Activated T-cell treated with anti-CD3 and anti-CD28 coated beads, Interleukin-2, amount 50 U/mL, for 4 hours (primary cell): Measurements from ENCODE around the gene COL9A3. TPM values are rescaled to one million over a fixed set of nuclear protein-coding genes. Genes with fewer than 3 reads are reported as not detected.

Experiments
- ATAC-seq, 2 donors: fragments of 200-7000 bp; cut with Tn5 transposase; one replicate each; pipeline ENCODE4 v1.10.0; 2021
- DNase-seq: peaks from one replicate; pipeline ENCODE4 v3.0.0-alpha.2; 2020
- H3K27me3 Mint-ChIP-seq: one replicate; pipeline ENCODE4 v1.8.0; 2021; ENCODE audit warnings: low read depth, mixed read lengths
- H3K36me3 Mint-ChIP-seq: one replicate; pipeline ENCODE4 v1.8.0; 2022; ENCODE audit warnings: mixed read lengths; ENCODE audit not compliant: insufficient read depth
- H3K4me1 Mint-ChIP-seq: one replicate; pipeline ENCODE4 v1.8.0; 2021; ENCODE audit warnings: low read depth, mixed read lengths
- H3K4me3 Mint-ChIP-seq: one replicate; pipeline ENCODE4 v1.8.0; 2021; ENCODE audit warnings: mild to moderate bottlenecking, moderate library complexity, mixed read lengths
- H3K9me3 Mint-ChIP-seq: one replicate; pipeline ENCODE4 v1.8.0; 2021; ENCODE audit warnings: mixed read lengths
- total RNA-seq, 3 donors: library from RNA; stranded (reverse); gene quantifications; one replicate each; pipeline ENCODE4 v1.2.1, GENCODE V29; 2021

Gene COL9A3
- total RNA-seq, 3 donors from 2014 or later, result 0.10 to 0.33 (median 0.21) TPM

GRCh38 chr20:62880147-62880934, 63.5 kb downstream of the COL9A3 start:
- no peak for ATAC-seq
- Mint-ChIP-seq H3K27me3 (no peaks in the 10 kb centered on the region), H3K4me3 (no peak overlapping the region), H3K4me1 (peaks cover 6% of the 10 kb centered on the region), H3K36me3 (peaks cover 12% of the 10 kb centered on the region), H3K9me3 (no peaks in the 10 kb centered on the region)
- DNase-seq, result no peak

GRCh38 chr20:62880935-62881661, 64.2 kb downstream of the COL9A3 start:
- DNase-seq (no peak), ATAC-seq (no peak)
- Mint-ChIP-seq H3K36me3 (peaks cover 12% of the 10 kb centered on the region), H3K27me3 (no peaks in the 10 kb centered on the region), H3K9me3 (no peaks in the 10 kb centered on the region), H3K4me3 (no peak overlapping the region), H3K4me1 (peaks cover 2% of the 10 kb centered on the region)

- Mint-ChIP-seq H3K27me3 (no peaks in the 10 kb centered on the region), H3K9me3 (no peaks in the 10 kb centered on the region), H3K36me3 (peaks cover 14% of the 10 kb centered on the region), H3K4me3 (no peak overlapping the region), H3K4me1 (peaks cover 2% of the 10 kb centered on the region)
- ATAC-seq (no peak), DNase-seq (no peak)
Observed at GRCh38 chr20:62881662-62882395, 65.0 kb downstream of the COL9A3 start.

- DNase-seq (no peak), ATAC-seq (no peak)
- no peak overlapping the region for H3K4me3 Mint-ChIP-seq
- H3K36me3 Mint-ChIP-seq, result peaks cover 14% of the 10 kb centered on the region
- peaks cover 2% of the 10 kb centered on the region for H3K4me1 Mint-ChIP-seq
- H3K9me3 Mint-ChIP-seq, result no peaks in the 10 kb centered on the region
- H3K27me3 Mint-ChIP-seq, result no peaks in the 10 kb centered on the region
Observed at GRCh38 chr20:62882426-62882825, 65.6 kb downstream of the COL9A3 start.

GRCh38 chr20:62884556-62884955, 67.7 kb downstream of the COL9A3 start:
- Mint-ChIP-seq H3K27me3 (no peaks in the 10 kb centered on the region), H3K9me3 (no peaks in the 10 kb centered on the region), H3K4me1 (peaks cover 2% of the 10 kb centered on the region), H3K4me3 (no peak overlapping the region), H3K36me3 (peaks cover 17% of the 10 kb centered on the region)
- no peak for ATAC-seq
- DNase-seq, result no peak

GRCh38 chr20:62885046-62885895, 68.4 kb downstream of the COL9A3 start:
- DNase-seq (no peak), ATAC-seq (no peak)
- Mint-ChIP-seq H3K9me3 (no peaks in the 10 kb centered on the region), H3K36me3 (peaks cover 17% of the 10 kb centered on the region), H3K4me1 (peaks cover 2% of the 10 kb centered on the region), H3K4me3 (no peak overlapping the region), H3K27me3 (no peaks in the 10 kb centered on the region)

GRCh38 chr20:62885896-62886708, 69.3 kb downstream of the COL9A3 start:
- H3K4me1 Mint-ChIP-seq, result peaks cover 9% of the 10 kb centered on the region
- no peak for DNase-seq
- H3K4me3 Mint-ChIP-seq, result no peak overlapping the region
- peaks cover 22% of the 10 kb centered on the region for H3K36me3 Mint-ChIP-seq
- H3K27me3 Mint-ChIP-seq, result no peaks in the 10 kb centered on the region
- H3K9me3 Mint-ChIP-seq, result no peaks in the 10 kb centered on the region
- ATAC-seq, result no peak

GRCh38 chr20:62886709-62887058, 69.8 kb downstream of the COL9A3 start:
- H3K27me3 Mint-ChIP-seq, result no peaks in the 10 kb centered on the region
- ATAC-seq (no peak), DNase-seq (no peak)
- peaks cover 15% of the 10 kb centered on the region for H3K4me1 Mint-ChIP-seq
- peaks cover 24% of the 10 kb centered on the region for H3K36me3 Mint-ChIP-seq
- no peak overlapping the region for H3K4me3 Mint-ChIP-seq
- H3K9me3 Mint-ChIP-seq, result no peaks in the 10 kb centered on the region

GRCh38 chr20:62887152-62887859, 70.5 kb downstream of the COL9A3 start:
- peaks cover 24% of the 10 kb centered on the region for H3K36me3 Mint-ChIP-seq
- H3K9me3 Mint-ChIP-seq, result no peaks in the 10 kb centered on the region
- H3K27me3 Mint-ChIP-seq, result no peaks in the 10 kb centered on the region
- no peak overlapping the region for H3K4me3 Mint-ChIP-seq
- DNase-seq (no peak), ATAC-seq (peak; percentile 57 to 58)
- peaks cover 20% of the 10 kb centered on the region for H3K4me1 Mint-ChIP-seq

- no peaks in the 10 kb centered on the region for H3K27me3 Mint-ChIP-seq
- H3K36me3 Mint-ChIP-seq, result peaks cover 28% of the 10 kb centered on the region
- no peak overlapping the region for H3K4me3 Mint-ChIP-seq
- no peaks in the 10 kb centered on the region for H3K9me3 Mint-ChIP-seq
- peaks cover 26% of the 10 kb centered on the region for H3K4me1 Mint-ChIP-seq
- ATAC-seq (no peak), DNase-seq (no peak)
Observed at GRCh38 chr20:62887860-62888239, 71.0 kb downstream of the COL9A3 start.

- H3K27me3 Mint-ChIP-seq, result no peaks in the 10 kb centered on the region
- DNase-seq, result no peak
- no peaks in the 10 kb centered on the region for H3K9me3 Mint-ChIP-seq
- ATAC-seq, result no peak
- H3K4me1 Mint-ChIP-seq, result peaks cover 29% of the 10 kb centered on the region
- peaks cover 33% of the 10 kb centered on the region for H3K36me3 Mint-ChIP-seq
- no peak overlapping the region for H3K4me3 Mint-ChIP-seq
Observed at GRCh38 chr20:62888406-62888805, 71.6 kb downstream of the COL9A3 start.

GRCh38 chr20:62888910-62889309, 72.1 kb downstream of the COL9A3 start:
- DNase-seq (no peak), ATAC-seq (no peak)
- Mint-ChIP-seq H3K4me3 (no peak overlapping the region), H3K4me1 (peaks cover 30% of the 10 kb centered on the region), H3K9me3 (no peaks in the 10 kb centered on the region), H3K36me3 (peaks cover 34% of the 10 kb centered on the region), H3K27me3 (no peaks in the 10 kb centered on the region)

- ATAC-seq, result no peak
- peaks cover 30% of the 10 kb centered on the region for H3K4me1 Mint-ChIP-seq
- peaks cover 39% of the 10 kb centered on the region for H3K36me3 Mint-ChIP-seq
- no peak for DNase-seq
- no peaks in the 10 kb centered on the region for H3K9me3 Mint-ChIP-seq
- no peak overlapping the region for H3K4me3 Mint-ChIP-seq
- H3K27me3 Mint-ChIP-seq, result no peaks in the 10 kb centered on the region
Observed at GRCh38 chr20:62889411-62889810, 72.6 kb downstream of the COL9A3 start.
